Liver (tissue), 3 donors: ENCODE results near the gene GPR26.

Experiments
- CTCF ChIP-seq: fragments of 150-350 bp; IDR thresholded peaks from 2 replicates; pipeline ENCODE4 v1.5.1; 2017; ENCODE audit warnings: improper control_type of control experiment, low read depth, low read length; ENCODE audit not compliant: missing input control
- EGR1 ChIP-seq, 2 donors: IDR thresholded peaks; 2 replicates each; pipeline ENCODE4 v1.6.1; 2016 to 2018; ENCODE audit warnings: antibody characterized with exemption in 2 of 2, low read depth in 2 of 2
- HNF4A ChIP-seq, 2 donors: conservative IDR thresholded peaks; 2 replicates each; pipeline ENCODE4 v1.6.1; 2016; ENCODE audit warnings: antibody characterized with exemption in 2 of 2, mild to moderate bottlenecking in 2 of 2
- HNF4G ChIP-seq: IDR thresholded peaks from 2 replicates; pipeline ENCODE4 v1.6.1; 2016; ENCODE audit warnings: antibody characterized with exemption
- JUND ChIP-seq, 2 donors: IDR thresholded peaks; 2 replicates each; pipeline ENCODE4 v1.6.1; 2016; ENCODE audit warnings: antibody characterized with exemption in 2 of 2
- MAX ChIP-seq: IDR thresholded peaks from 2 replicates; pipeline ENCODE4 v1.6.1; 2016; ENCODE audit warnings: antibody characterized with exemption
- TAF1 ChIP-seq: conservative IDR thresholded peaks from 2 replicates; pipeline ENCODE4 v1.6.1; 2016; ENCODE audit warnings: antibody characterized with exemption, mild to moderate bottlenecking
- donor health status: healthy.
- donor health status: healthy.

- TF ChIP-seq TAF1 (no peak), JUND (IDR thresholded peaks at IDR 0.05) (no peak), CTCF (no peak), MAX (no peak), HNF4A (conservative IDR thresholded peaks at IDR 0.05) (no peak), HNF4G (no peak), EGR1 (IDR thresholded peaks at IDR 0.05; ENCODE audit: low read depth in 2 of 2) (no peak)
These were observed 44.2 kb upstream of the GPR26 start for GRCh38 chr10:123621916-123622315.
